NCI-H524 (cell line): ENCODE results near the gene BORCS5.

Source experiments
- DNase-seq, 2 experiments: peaks; one replicate each; lab custom pipeline; 2025; lab: John Stamatoyannopoulos, UW

BORCS5 gene

DNA sequence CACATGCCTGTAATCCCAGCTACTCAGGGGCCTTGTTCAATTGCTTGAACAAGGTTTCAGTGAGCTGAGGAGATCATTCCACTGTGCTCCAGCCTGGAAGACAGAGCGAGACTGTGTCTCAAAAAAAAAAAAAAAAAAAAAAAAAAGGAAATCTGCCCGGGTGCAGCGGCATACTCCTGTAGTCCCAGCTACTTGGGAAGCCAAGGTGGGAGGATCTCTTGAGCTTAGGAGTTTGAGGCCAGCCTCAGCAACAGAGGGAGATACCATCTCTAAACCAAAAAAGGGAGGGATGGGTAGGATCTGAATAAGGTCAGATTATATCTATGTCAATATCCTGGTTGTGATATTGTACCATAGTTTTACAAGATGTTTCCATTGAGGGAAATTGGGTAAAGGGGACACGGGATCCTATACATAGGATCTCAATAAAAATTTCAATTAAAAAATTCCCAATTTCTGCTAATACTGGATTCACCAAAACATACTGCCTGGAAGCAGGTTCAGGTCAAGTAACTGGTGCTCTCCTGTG, 76.4 kb downstream of the BORCS5 start:
- DNase-seq: no peak

DNA sequence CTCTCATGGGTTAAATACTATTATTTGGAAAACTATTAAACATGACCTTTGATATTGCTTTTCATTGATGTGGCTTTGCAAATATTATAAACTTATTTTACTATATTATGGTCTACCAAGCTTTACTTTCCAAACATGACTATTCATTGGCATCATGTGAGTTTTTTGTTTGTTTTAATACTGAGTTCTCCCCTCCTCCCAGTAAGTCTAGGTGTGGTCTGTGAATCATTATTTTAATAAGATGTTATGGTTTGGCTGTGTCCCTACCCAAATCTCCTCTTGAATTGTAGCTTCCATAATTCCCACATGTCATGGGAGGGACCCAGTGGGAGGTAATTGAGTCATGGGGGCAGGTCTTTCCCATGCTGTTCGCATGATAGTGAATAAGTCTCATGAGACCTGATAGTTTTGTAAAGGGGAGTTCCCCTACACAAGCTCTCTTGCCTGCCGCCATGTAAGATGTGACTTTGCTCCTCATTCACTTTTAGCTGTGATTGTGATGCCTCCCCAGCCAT, 80.0 kb downstream of the BORCS5 start:
- DNase-seq: no peak

DNA sequence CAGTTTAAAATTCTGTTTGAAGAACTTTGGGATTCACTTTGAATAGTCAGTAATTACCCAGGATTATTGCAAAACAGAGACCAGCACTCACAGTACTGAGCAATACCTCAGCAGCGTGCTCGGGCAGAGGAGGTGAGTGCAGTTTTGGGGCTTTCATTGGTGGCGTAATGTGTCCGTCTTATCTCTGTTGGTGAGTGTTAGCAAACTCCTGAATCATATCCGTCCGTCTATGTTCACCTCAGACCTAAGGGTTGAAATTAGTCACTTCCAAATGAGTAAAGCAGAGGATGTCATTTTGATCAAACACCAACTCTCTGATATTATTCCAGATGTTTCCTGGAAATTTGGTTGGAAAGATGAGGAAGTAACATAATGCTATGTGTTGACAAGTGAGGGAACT, 82.8 kb downstream of the BORCS5 start:
- no peak for DNase-seq

DNA sequence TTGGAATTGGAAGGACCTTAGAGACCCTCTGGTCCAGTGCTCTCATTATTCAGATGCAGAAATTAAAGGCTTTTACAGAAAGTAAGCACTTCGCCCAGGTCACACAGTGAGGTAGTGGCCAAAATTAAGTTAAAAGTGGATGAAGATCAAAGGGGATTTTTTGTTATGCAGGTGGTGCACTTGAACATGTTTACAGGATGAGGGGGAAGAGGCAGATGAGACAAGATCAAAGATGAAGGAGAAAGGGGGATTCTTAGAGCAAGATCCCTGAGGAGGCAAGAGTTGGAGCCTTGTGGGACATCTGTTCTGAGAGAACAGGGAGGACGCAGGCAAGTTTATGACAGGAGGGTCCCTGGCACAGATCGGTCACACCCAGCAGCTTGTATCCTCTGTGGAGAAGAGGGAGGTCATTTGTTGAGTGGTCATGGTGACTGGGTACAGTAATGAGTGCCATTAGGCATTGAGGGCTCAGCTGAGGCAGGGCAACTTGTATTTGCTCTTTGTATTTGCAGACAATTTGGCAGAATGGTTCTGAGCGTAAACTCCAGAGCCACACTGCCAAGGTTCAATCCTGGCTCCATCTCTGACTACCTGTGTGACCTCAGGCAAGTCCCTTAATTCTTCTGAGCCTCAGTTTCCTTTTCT, 84.0 kb downstream of the BORCS5 start:
- DNase-seq: no peak

DNA sequence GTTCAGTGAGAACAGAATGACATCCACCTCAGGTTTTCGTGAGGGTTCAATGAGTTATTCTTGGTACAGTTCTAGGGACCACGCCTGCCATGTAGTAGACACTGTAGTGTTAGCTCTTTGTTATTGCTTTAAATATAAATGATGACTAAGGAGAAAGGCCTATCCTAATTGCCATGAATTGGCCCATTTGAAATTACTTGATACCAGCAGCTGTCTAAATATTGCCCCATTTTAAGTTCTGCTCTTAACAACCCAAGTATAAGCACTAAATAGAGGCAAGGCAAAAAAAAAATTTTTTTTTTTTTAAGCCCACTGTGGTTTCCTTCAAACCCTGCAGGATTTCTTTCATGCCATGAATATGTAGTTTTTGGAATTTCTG, 84.5 kb downstream of the BORCS5 start:
- no peak for DNase-seq

DNA sequence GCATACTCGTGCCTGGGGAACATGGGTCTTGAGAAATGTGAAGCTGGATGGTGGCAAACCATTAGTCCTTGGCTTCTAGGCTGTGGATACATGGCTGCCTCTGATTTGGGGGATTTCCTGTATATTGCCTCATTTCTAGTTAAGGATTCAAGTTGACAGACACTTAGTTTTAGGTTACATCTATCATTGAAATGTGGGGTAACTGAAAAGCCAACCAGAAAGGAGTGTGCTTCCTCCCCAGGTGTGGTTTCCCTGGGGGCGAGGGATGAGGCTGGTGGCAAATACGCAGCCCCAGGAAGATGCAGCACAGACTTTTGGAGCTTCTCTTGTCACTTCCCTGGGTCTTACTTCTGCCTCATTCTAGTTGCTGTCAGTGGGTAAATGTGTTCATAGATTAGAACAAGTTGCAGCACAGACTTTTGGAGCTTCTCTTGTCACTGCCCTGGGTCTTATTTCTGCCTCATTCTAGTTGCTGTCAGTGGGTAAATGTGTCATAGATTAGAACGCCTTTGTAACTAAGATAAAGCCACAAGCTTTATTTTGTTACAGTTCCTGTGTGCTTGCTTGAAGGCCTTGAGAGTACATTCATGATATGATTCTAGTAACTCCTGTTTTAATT, 85.1 kb downstream of the BORCS5 start:
- no peak for DNase-seq

DNA sequence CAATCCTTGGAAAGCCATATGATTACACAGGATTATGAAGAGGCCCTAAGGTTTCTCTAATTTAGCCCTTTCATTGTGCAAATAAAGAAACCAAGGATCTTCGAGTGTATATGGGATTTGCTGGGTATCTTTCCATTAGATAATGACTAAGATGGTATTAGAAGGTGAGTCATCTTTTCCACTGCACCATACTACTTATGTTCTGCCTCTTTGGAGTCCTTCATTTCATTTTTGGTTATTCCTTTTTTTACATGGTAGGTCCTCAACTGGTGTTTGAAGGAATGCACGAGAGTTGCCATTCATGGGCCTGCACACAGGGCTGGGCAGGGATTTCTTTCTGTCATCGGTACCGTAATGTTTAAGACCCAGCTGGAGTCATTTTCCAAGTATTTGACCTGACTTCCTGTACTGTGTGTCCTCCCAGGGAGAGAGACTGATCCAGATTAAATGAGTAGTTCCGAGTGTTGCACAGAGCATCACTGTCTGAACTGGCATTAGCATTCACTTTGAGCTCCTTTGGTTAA, 85.7 kb downstream of the BORCS5 start:
- DNase-seq: no peak

DNA sequence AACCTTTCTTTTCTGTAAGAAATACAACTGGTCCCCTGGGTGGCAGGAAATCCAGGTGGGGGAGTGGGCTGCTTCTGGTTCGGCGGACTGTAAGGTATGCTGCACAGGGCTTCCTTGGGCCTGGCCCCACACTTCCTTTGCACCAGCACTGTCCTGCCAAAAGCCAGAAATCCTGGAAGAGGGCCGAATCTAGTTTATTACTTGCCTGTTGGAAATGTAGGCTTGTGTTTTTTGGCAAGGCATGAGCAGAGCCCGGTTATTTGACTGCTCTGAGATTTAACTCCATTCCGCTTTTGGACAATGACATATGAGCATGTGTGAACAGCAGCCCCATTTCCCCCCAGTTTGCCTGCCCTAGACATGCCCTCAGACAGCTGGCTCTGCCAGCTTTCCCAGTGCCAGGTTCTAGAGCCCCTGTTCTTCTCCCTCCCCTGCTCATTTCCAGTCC, 86.6 kb downstream of the BORCS5 start:
- no peak for DNase-seq

DNA sequence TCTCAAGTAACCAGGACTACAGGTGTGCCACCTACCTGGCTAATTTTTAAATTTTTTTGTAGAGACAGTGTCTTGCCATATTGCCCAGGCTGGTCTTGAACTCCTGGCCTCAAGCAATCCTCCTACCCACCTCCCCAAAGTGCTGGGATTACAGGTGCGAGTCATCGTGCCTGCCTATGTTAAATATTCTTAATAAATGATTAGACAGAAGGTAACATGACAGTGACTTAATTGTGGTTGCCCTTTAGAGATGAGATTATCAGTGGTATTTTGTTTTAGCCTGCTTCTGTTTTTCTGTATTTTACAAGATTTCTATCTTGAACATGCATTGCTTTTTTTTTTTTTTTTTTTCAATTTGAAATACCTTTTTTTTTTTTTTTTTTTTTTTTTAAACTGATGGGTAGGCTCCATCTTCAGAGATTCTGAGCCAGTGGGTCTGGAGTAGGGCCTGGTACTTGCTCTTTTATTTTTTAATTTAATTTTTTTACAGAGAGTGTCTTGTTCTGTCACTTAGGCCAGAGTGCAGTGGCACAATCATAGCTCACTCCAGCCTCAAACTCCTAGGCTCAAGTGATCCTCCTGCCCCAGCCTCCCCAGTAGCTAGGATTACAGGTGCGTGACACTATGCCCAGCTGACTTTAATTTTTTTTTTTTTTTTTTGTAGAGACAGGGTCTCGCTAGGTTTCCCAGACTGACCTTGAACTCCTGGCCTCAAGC, 88.4 kb downstream of the BORCS5 start:
- no peak for DNase-seq

DNA sequence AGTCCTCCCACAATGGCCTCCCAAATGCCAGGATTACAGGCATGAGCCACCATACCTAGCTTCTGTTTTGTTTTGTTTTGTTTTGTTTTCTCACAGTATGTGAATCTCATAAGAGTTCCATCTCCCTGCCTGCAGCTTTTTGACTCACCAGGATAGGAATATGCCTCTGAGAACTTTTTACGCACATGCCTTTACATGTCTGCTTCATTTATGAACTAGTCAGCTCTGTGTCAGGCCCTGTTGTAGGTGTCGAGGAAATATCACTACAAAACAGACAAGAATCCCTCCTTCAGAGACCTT, 89.0 kb downstream of the BORCS5 start:
- DNase-seq: no peak

DNA sequence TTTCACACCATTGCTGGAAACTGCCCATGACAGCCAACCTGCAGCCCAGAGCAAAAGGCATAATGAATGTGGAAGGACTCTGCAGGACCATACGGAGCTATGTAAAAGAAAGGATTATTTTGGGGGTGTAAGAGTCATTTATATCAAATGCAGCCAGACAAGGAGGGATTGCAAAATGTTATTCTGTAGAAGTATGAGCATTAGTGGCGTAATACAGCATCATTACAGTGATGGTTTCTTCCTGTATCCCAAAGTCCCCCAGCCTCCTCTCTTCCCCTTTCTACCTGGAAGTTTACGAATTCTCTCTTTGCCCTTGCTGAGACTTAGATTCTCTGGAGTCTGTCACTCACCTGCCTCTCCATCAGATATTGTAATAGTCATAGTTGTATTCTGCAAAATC, 89.9 kb downstream of the BORCS5 start:
- DNase-seq: no peak

DNA sequence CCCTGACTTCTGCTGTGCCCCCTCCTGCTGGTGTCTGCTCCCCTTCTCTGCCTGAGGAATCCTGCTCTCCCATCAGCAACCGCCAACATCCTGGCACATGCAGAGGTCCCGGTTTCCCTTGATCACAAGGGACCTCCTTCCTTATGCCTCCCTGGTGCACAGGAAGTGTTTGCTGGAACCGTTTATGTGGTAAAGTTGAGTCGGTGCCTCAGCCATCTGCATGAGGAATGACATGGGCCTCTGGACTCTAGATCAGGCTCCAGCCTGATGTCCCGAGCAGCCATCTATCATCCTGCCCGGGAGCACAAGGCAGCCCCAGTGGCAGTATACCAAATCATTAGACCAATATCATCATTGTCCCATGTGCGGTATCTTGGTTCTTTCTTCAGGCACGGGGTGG, 90.4 kb downstream of the BORCS5 start:
- DNase-seq: no peak

DNA sequence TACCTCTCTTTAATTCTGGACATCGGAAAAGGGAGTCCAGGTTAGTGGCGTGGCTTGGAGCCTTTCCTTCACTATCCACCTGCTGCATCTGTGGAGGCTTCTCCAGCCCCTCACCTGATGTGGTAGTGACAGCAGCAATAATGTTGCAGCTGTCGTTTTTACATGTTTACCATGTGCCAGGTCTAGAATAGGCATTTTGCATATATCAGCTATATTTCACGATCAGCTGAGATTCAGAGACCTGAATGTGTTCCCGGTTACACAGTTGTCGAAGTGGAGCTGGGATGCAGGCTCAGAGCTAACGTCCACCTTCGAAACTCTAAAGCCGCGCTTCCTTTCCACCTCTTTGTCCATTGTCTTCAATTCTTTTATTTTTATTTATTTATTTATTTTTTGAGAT, 91.0 kb downstream of the BORCS5 start:
- DNase-seq: no peak

DNA sequence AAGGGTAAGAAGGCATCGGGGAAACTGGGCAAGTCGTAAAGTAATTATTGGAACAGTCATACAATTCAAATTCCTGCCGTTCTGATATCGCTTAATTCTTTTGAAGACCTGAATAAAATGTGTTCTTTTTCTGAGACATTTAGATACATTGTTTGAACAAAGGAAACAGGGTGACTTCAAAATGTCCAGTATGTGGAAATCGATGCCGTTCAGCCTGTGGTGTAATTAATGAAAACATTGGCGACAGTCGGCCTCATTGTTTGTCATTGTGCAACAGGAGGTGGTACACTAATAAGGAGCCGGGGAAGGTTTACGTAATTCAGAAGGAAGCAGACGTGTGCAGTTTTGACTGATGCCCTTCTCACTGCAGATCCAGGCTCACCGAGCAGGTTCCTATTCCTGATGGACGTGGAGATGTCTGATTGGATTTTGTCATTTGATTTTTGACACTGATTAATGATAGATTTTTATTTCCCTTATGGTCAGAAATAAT, 92.7 kb downstream of the BORCS5 start:
- no peak for DNase-seq

DNA sequence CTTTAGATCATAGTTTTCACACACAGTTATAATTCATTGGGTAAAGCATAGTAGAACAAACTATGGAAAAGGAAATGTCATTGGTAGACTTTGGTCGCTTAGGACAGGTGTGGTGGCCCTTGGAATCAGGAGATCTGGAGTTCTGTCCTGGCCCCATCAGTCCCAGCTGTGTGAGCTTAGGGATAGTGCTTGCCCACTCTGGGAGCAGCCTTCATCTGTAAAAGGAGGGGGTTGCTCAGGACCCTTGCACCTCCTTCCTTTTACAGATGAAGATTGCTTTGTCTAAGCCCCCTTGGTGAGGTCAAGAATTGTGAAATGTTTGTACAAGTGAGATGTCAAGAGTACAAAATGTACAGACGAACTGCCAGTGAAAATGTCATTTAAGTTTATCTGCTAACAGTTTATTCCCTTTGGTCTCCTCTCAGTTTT, 93.2 kb downstream of the BORCS5 start:
- DNase-seq: no peak

DNA sequence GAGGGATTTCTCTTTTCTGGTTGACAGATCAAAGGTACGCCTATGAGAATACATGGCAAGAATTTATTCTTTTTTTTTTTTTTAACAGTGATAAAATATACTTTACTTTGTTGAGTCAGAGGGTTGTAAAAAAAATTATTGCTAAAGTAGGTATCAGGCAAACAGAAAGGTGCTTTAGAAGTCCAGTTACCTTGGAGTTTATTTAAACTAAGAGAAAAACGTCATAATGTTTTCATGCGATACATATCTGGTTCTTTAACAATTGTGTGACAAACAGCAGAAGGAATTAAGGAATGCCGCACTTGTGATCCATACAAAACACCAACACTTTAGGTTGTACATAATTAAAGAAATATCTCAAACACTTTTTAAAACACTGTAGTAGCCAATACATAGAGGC, 94.2 kb downstream of the BORCS5 start:
- DNase-seq: no peak

DNA sequence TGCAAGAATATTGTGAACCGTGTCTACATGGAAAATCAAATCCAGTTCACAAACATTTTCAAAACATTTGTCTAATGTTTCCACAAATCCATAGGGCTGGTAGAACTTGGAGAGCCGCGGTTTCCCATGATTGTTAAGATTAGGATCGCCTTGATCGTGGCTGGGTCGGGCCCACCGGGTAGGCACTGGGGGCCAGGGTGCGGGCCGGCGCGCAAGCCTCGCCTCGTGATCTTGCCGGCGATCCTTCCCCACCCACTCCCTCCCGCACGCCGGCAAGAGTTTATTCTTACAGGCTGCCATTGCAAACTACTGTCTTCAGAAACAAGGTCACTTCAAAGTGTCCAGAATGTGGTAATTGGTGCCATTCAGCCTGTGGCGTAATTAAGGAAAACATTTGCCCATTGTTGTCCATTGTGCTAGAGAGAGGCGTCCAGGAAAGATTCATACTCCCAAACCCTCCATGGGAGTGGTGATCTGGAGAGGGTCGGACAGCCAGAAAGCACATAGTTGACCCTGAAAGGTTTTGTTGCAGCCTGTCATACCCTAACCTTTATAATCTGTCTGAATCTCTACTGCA, 95.5 kb downstream of the BORCS5 start:
- DNase-seq: no peak

DNA sequence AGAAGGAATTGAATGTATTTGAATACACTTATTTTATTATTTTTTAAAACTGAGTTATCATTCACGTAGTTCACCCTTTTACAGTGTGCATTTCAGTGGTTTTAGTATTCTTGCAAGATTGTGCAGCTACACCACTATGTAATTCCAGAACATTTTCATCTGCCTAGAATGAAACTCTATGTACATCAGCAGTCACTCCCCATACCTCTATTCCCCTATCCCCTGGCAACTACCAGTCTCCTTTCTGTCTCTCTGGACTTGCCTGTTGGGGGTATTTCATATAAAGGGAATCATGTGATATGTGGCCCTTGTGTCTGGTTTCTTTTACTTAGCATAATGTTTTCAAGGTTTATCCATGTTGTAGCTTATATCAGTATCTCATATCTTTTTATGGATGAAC, 96.8 kb downstream of the BORCS5 start:
- DNase-seq: no peak

DNA sequence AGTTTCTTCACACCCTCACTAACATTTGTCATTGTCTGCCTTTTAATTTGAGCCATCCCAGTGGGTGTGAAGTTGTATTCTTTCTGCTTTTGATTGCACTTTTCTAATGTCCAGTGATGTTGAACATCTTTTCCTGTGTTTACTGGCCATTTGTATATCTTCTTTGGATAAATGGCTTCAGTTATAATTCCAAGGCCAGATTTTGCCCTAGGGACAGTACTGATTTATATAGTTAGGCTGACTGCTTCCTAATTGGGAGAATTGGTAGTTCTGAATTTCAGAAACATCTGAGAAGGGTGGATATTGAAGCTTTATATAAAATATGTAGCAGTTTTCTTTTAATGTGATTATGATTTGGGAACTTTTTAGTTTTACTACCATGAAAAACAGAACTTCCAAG, 97.4 kb downstream of the BORCS5 start:
- DNase-seq: no peak

DNA sequence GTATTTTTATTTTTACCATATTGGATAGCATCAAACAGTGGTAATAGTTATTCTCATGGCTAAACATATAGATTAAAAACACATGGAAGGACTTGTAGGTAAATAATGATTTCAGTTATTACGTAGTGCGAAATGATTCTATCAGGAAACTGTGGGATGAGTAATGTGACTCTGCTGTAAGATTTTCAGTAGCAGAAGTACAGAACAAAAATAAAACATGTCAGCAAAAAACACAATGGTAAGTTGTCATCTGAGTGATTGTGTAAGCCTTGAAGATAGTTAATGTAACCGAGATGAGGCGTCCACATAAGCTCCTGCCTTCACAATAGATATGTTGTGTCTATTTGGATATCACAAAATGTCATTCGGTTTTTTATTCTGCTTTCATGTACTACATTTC, 99.8 kb downstream of the BORCS5 start:
- no peak for DNase-seq

DNA sequence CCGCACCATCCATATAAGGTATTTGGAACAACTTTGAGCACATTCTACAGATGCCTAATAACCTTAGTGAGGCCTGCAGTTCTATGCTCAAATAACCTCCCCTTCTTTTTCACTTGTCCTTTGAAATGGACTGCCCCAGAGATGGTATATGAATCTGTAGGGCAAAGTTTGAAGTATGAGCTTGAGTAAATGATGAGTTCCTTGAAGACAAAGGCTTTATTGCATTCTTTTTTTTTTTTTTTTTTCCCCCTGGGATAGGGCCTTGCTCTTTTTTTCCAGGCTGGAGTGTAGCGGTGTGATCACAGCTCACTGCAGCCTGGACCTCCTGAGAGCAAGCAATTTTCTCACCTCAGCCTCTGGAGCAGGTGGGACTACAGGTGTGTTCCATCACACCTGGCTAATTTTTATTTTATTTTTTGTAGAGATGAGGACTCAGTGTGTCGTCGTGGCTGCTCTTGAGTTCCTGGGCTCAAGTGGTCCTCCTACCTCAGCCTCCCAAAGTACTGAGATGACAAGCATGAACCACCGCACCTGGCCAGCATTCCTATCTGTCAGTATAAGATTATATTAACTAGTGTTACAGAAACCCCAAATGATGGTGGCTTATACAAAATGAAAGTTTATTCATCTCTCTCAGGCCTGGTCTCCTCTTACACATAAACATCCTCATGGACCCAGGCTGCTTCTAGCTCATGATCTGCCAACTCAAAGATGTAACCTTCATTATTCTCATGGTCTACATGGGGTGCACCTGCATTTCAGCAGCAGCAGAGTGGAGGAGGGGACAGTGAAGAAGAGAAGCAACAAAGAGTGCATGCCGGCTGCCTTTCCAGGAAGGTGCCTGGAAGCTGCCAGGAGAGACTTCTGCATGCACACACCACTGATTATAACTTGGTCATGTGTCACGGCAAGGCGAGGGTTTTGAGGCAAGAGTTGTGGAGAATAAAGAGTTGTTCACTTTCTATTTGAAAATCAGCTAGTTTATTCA, 104.4 kb downstream of the BORCS5 start:
- DNase-seq: no peak
